ENCODE results near the gene AIFM1.

DNA sequence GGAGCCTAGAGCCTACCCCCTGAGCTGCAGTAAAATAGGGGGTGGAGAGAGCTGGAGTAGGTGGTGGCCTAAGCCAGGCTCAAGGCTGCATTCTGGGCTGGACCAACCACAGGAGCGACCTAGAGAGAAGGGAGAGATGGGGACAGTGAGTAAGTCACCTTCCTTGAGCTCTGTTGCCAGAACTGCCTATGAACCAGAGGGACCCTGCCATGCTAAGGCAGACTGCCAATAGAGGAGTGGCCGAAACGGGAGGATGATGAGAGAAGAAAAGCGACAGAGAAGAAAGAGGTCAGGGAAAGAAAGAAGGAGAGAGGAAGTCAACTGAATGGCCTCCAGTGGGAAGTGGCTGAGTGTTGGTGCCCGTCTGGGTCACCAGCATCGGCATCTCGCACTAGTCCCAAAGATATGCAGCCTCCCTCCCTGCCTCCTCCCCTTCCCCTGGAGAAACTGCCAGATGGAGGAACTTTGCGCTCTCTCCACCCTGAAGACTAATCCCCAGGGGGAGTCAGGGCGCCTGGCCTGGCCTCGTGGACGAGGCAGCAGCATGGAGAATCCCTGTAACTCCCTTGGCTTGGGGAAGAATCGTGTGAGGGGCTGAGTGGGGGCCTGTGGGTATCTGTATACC lies 84.1 kb downstream of the AIFM1 start:
- TF ChIP-seq RAD21 (IDR thresholded peaks at IDR 0.05) = no peak
- TF ChIP-seq CTCF (IDR thresholded peaks at IDR 0.05; ENCODE audit: low read depth, low read length, missing input control) = no peak
- TF ChIP-seq RXRA (IDR thresholded peaks at IDR 0.05) = no peak
- no peak for TF ChIP-seq REST (IDR thresholded peaks at IDR 0.05)
- TF ChIP-seq JUND (IDR thresholded peaks at IDR 0.05) = no peak
- no peak for TF ChIP-seq TAF1 (conservative IDR thresholded peaks at IDR 0.05)
- TF ChIP-seq YY1 (IDR thresholded peaks at IDR 0.05) = no peak
- no peak for TF ChIP-seq GABPA (IDR thresholded peaks at IDR 0.05 in 1 of 2, conservative IDR thresholded peaks at IDR 0.05 in 1 of 2)
- no peak for TF ChIP-seq SP1 (IDR thresholded peaks at IDR 0.05)

Measured in liver (tissue), 3 donors.